Ovary (tissue), 3 donors: ENCODE measurements around the gene CAMTA1.

Experiments
- CTCF ChIP-seq, 3 donors: fragments of 450-650 bp in 2 of 3; fragments of 200-600 bp in 1 of 3; IDR thresholded peaks; one replicate each; pipeline versions ENCODE4 v1.5.1 to v1.8.0; 2016 to 2022; ENCODE audit warnings: antibody characterized with exemption in 3 of 3, mild to moderate bottlenecking in 1 of 3
- EP300 ChIP-seq: sonication (generic); formaldehyde crosslinking; IDR thresholded peaks from one replicate; pipeline ENCODE4 v1.6.1; 2017; ENCODE audit warnings: antibody characterized with exemption
- POLR2A ChIP-seq: fragments of 450-650 bp; IDR thresholded peaks from one replicate; pipeline ENCODE4 v1.6.1; 2017; ENCODE audit warnings: antibody characterized with exemption, mild to moderate bottlenecking, moderate library complexity
- donor health status: DM: no; HTN: no; CAD: no.

GRCh38 chr1:7171574-7171973, 386.3 kb downstream of the CAMTA1 start:
- no peak for TF ChIP-seq CTCF (IDR thresholded peaks at IDR 0.05)
- TF ChIP-seq EP300: no peak
- TF ChIP-seq POLR2A: no peak
